Cardiac septum (tissue), 1 donor: ENCODE results near the gene KRT23. TPM values are rescaled to one million over a fixed set of nuclear protein-coding genes. Genes with fewer than 3 reads are reported as not detected.

Experiments used
- DNase-seq: peaks from one replicate; pipeline ENCODE4 v3.0.0-alpha.2; 2020; ENCODE audit warnings: low spot score
- intact Hi-C: fragments of 100-400 bp; cut with DNase I; formaldehyde crosslinking; loops from one replicate; pipeline ENCODE4 v1.14.0; 2022
- total RNA-seq: library from RNA; stranded (reverse); fragmentation: NEBNext Ultra II Directional; extraction: Animal tissue kit (Norgen Biotek cat#: 25700); gene quantifications from one replicate; pipeline ENCODE4 v1.2.1, GENCODE V29; 2021
- donor health status: DM: no; HTN: no; CAD: no.

The KRT23 gene
- total RNA-seq, 1 donor from 2014 or later = 0.13 TPM

GRCh38 chr17:40915199-40915661 lies 22.2 kb downstream of the KRT23 start:
- intact Hi-C loops = no loop called here
- no peak for DNase-seq

GRCh38 chr17:40914075-40914855 lies 23.2 kb downstream of the KRT23 start:
- no peak for DNase-seq
- intact Hi-C loops = no loop called here

- intact Hi-C loops = no loop called here
- DNase-seq = no peak
Measured at GRCh38 chr17:40912486-40913210, 24.8 kb downstream of the KRT23 start.

- intact Hi-C loops = no loop called here
- DNase-seq = no peak
Measured at GRCh38 chr17:40910441-40910841, 27.0 kb downstream of the KRT23 start.

- intact Hi-C loops = loop anchor here (2.0 to 5.0 kb wide), 4 partner anchors 413 to 753 kb away; no protein-coding TSS in a partner anchor
- no peak for DNase-seq
Measured at GRCh38 chr17:40909755-40910154, 27.7 kb downstream of the KRT23 start.

- intact Hi-C loops = loop anchor here (2.0 to 5.0 kb wide), 4 partner anchors 413 to 753 kb away; no protein-coding TSS in a partner anchor
Measured at GRCh38 chr17:40909351-40909750, 28.1 kb downstream of the KRT23 start.

GRCh38 chr17:40906613-40907012 lies 30.8 kb downstream of the KRT23 start:
- intact Hi-C loops = loop anchor here (5.0 kb wide), 2 partner anchors 416 to 756 kb away; no protein-coding TSS in a partner anchor
- DNase-seq = no peak

More at GRCh38 chr17:40909351-40909750, 28.1 kb downstream of the KRT23 start:
- DNase-seq = peak; percentile 82

GRCh38 chr17:40905370-40905769 lies 32.1 kb downstream of the KRT23 start:
- intact Hi-C loops = loop anchor here (5.0 kb wide), 2 partner anchors 417 to 757 kb away; no protein-coding TSS in a partner anchor

GRCh38 chr17:40903129-40903847 lies 34.2 kb downstream of the KRT23 start:
- intact Hi-C loops = no loop called here

More at GRCh38 chr17:40905370-40905769, 32.1 kb downstream of the KRT23 start:
- DNase-seq = no peak

GRCh38 chr17:40902498-40902897 lies 34.9 kb downstream of the KRT23 start:
- intact Hi-C loops = no loop called here
- DNase-seq = no peak

More at GRCh38 chr17:40903129-40903847, 34.2 kb downstream of the KRT23 start:
- DNase-seq = no peak

GRCh38 chr17:40901981-40902474 lies 35.4 kb downstream of the KRT23 start:
- DNase-seq = no peak
- intact Hi-C loops = no loop called here

GRCh38 chr17:40900809-40901356 lies 36.6 kb downstream of the KRT23 start:
- no peak for DNase-seq
- intact Hi-C loops = no loop called here

GRCh38 chr17:40896916-40897455 lies 40.5 kb downstream of the KRT23 start:
- DNase-seq = no peak
- intact Hi-C loops = no loop called here

GRCh38 chr17:40895106-40895730 lies 42.2 kb downstream of the KRT23 start:
- intact Hi-C loops = no loop called here
- DNase-seq = no peak

- intact Hi-C loops = no loop called here
- DNase-seq = no peak
Measured at GRCh38 chr17:40888196-40888720, 49.2 kb downstream of the KRT23 start.

GRCh38 chr17:40886090-40886489 lies 51.4 kb downstream of the KRT23 start:
- DNase-seq = no peak
- intact Hi-C loops = no loop called here

GRCh38 chr17:40884708-40885512 lies 52.5 kb downstream of the KRT23 start, which contains the start of gene KRT20:
KRT20 (minus strand) TSS chr17:40885242; CDS start chr17:40885185, 57 bp downstream.
- DNase-seq = no peak
- intact Hi-C loops = no loop called here
